Activated naive CD4-positive, alpha-beta T cell treated with anti-CD3 and anti-CD28 coated beads, Interleukin-2, amount 10 ng/mL, durations not matched to agents 7 days and 5 days (primary cell): ENCODE results near the gene GPD1.

ENCODE experiments used
- CTCF ChIA-PET: fragments of 350-600 bp; sonication (Branson Sonifier 250); formaldehyde crosslinking; loops from one replicate; lab custom pipeline; 2021; ENCODE audit warnings: antibody characterized with exemption; lab: Charles Lee
- DNase-seq: peaks from one replicate; pipeline ENCODE4 v3.0.0-alpha.2; 2020
- H3K27ac Mint-ChIP-seq: one replicate; pipeline ENCODE4 v1.8.0; 2021; ENCODE audit warnings: mild to moderate bottlenecking, moderate library complexity, mixed read lengths
- H3K27me3 Mint-ChIP-seq: one replicate; pipeline ENCODE4 v1.8.0; 2021; ENCODE audit warnings: mild to moderate bottlenecking, mixed read lengths
- H3K36me3 Mint-ChIP-seq: one replicate; pipeline ENCODE4 v1.8.0; 2021; ENCODE audit warnings: mixed read lengths
- H3K4me1 Mint-ChIP-seq: one replicate; pipeline ENCODE4 v1.8.0; 2021; ENCODE audit warnings: mixed read lengths
- H3K4me3 Mint-ChIP-seq: one replicate; pipeline ENCODE4 v1.8.0; 2021; ENCODE audit warnings: mild to moderate bottlenecking, moderate library complexity, mixed read lengths
- H3K9me3 Mint-ChIP-seq: one replicate; pipeline ENCODE4 v1.8.0; 2021; ENCODE audit warnings: mixed read lengths

The GPD1 gene

DNA sequence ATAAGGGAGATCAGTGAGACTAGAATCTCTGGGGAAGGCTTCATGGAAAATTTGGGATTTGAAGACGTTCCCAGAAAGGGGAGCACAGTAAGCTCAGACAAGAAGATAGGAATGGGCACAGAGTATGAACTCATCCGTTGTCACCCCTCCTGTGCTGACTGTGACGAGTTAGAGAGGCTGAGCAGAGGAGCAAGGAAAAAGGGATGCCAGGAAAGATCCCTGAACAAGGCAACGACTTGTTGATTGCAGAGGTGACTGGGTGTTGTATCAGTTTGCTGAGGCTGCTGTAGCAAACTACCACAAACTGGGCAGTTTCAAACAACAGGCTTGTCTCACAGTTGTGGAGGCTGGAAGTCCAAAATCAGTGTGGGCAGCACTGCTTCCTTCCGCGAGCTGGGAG is 5.9 kb upstream of the GPD1 start:
- DNase-seq: no peak
- Mint-ChIP-seq H3K36me3 (peaks cover 60% of the 10 kb centered on the region), H3K4me3 (no peak overlapping the region), H3K4me1 (no peaks in the 10 kb centered on the region), H3K27ac (no peak overlapping the region), H3K27me3 (no peaks in the 10 kb centered on the region), H3K9me3 (no peaks in the 10 kb centered on the region)
- CTCF ChIA-PET: interaction anchor here (1.2 kb wide), 1 partner anchor 78 kb away, joined by 3 read pairs; no protein-coding TSS in a partner anchor

DNA sequence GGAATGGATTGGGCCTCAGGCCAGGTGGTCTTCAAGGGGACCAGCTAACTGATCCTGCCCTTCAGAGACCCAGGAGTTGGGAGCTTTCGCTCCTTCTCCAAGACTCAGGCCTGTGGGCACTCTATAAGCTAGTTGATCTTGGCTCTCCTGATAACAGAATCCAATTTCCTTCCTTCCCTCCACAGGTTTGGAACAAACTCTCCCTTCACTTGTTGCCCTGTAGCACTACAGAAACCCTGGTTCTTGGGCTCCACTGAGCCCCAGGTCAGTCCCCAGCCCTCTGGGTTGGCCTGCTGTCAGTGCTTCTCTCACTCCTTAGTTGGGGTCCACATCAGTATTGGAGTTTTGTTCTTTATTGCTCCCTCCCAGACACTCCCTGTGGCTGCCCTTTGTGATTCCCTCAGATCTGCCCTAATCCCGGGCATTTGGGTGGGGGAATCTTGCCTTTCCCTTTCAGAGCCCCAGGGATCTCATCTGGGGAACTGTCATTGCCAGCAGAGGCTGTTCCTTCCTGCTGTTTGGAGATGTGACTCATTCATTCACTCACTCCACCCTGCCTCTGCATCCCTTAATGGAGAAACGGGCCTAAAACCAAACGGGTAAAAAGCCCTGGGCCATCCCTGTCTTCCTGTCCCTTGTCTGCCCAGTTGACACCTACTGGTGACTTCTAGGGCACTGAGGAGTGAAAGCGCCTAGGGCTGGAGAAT is 4.4 kb upstream of the GPD1 start:
- H3K27me3 Mint-ChIP-seq: peaks cover 6% of the 10 kb centered on the region
- H3K27ac Mint-ChIP-seq: no peak overlapping the region

DNA sequence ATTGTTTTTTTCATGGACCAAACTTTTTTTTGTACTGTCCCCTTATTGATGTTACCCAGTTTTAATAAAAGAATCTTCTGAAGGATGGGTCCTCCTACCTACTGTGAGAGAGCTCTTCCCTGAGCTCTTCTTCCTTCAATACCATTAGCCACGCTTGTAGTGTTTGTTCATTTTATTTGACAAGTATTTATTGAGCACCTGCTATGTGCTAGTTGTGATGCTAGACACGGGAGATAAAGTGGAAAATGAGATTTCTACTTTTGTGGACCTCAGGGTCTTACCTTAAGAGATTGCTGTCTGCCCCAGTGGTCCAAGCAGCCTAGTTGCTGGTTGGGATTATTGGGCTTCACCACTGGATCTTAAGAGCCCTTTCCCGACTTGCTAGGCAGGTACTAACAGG is 3.2 kb upstream of the GPD1 start:
- H3K36me3 Mint-ChIP-seq: peaks cover 45% of the 10 kb centered on the region
- peaks cover 16% of the 10 kb centered on the region for H3K27me3 Mint-ChIP-seq
- H3K4me3 Mint-ChIP-seq: no peak overlapping the region
- H3K4me1 Mint-ChIP-seq: no peaks in the 10 kb centered on the region
- no peak for DNase-seq
- H3K9me3 Mint-ChIP-seq: no peaks in the 10 kb centered on the region
- no peak overlapping the region for H3K27ac Mint-ChIP-seq
- CTCF ChIA-PET: interaction anchor here (0.8 to 4.7 kb wide), 4 partner anchors 11 to 133 kb away, joined by 3 to 27 read pairs (median 6); partner anchors contain the start of genes COX14 and SMARCD1

More for the DNA sequence above, 4.4 kb upstream of the GPD1 start:
- peaks cover 52% of the 10 kb centered on the region for H3K36me3 Mint-ChIP-seq
- CTCF ChIA-PET: interaction anchor here (0.6 to 1.3 kb wide), 2 partner anchors 12 to 28 kb away, joined by 4 to 7 read pairs; partner anchors contain the start of gene COX14
- H3K9me3 Mint-ChIP-seq: no peaks in the 10 kb centered on the region
- no peaks in the 10 kb centered on the region for H3K4me1 Mint-ChIP-seq
- no peak for DNase-seq
- no peak overlapping the region for H3K4me3 Mint-ChIP-seq

DNA sequence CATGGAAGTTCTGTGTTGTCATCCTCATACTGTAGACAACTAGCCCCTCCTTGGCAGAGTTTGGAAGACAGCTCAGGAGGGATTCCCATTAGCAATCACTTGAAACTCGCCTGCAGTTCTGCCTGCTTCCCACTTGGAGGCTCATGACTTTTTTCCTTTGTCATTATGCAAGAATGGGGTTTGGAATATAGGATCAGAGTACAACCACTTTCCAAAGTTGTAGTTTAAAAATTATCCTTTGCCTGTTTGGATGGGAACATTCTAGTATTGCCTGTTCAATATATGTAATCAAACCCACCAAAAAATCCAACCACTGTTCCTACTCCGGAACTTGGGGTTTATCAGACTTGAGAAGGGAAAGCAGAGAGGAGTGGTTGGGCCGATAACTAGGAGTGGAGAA is 2.1 kb upstream of the GPD1 start:
- H3K27me3 Mint-ChIP-seq: peaks cover 21% of the 10 kb centered on the region
- no peaks in the 10 kb centered on the region for H3K4me1 Mint-ChIP-seq
- no peak overlapping the region for H3K27ac Mint-ChIP-seq
- H3K9me3 Mint-ChIP-seq: no peaks in the 10 kb centered on the region
- no peak overlapping the region for H3K4me3 Mint-ChIP-seq
- peaks cover 34% of the 10 kb centered on the region for H3K36me3 Mint-ChIP-seq
- DNase-seq: no peak
- CTCF ChIA-PET: interaction anchor here (2.1 to 4.7 kb wide), 2 partner anchors 10 to 12 kb away, joined by 7 to 27 read pairs; partner anchors contain the start of gene COX14

DNA sequence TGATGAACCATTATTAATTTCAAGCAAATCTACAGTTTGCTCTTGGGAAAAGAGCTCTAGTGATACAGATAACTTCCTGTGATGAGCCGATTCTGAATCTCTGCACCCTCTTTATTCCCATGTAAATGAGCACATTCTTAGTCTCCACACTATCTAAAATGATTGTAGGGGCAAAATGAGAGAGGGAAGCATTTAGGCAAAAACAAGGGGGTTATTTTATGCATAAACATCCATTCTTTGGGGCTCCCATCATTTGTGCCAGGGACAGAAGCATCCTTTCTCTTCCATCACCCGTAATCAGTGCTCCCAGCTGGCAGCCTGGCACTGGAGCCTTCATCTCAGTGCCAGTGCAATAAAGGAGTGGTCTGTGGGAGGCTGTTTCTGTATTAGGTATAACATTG is 1.7 kb upstream of the GPD1 start:
- no peak for DNase-seq
- CTCF ChIA-PET: interaction anchor here (0.5 to 4.7 kb wide), 3 partner anchors 9 to 30 kb away, joined by 3 to 27 read pairs (median 7); partner anchors contain the start of gene COX14
- Mint-ChIP-seq H3K36me3 (peaks cover 30% of the 10 kb centered on the region), H3K4me3 (no peak overlapping the region), H3K4me1 (no peaks in the 10 kb centered on the region), H3K27me3 (peaks cover 21% of the 10 kb centered on the region), H3K27ac (no peak overlapping the region), H3K9me3 (no peaks in the 10 kb centered on the region)

DNA sequence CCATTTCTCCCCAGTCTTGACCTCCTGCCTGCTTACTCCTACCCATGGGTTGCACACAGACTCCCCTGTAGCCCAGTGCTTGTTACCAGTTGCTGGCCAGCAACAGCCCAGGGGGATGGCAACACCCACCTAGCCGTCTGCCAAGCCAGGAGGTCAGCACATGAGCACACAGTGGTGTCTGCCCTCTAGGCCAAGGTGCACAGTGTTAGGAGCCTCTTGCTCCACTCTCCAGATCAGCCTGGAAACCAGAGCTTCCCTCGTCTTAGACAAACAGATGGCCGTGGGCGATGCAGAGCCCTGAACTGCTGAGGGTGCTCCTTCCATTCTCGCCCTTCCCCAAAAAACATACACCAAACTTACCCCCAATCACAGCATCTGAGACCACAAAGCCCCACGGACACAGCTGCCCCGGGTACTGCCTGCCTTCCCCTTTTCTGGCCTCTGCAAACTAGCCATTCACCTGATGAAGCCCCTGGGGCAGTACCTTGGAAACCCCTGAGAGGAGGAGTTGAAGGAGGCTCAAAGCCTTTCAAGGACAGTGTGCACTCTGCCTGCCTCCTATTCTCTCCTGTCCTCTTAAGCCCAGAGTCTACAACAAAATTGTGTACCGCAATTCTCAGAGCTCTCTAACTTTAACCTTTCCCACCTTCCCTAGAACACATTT is 1.0 kb upstream of the GPD1 start:
- H3K27ac Mint-ChIP-seq: no peak overlapping the region
- no peaks in the 10 kb centered on the region for H3K9me3 Mint-ChIP-seq
- peaks cover 29% of the 10 kb centered on the region for H3K36me3 Mint-ChIP-seq
- no peak overlapping the region for H3K4me3 Mint-ChIP-seq
- CTCF ChIA-PET: interaction anchor here (0.5 to 4.7 kb wide), 6 partner anchors 9 to 385 kb away, joined by 3 to 27 read pairs (median 4); partner anchors contain the start of genes COX14 and SMARCD1
- peaks cover 21% of the 10 kb centered on the region for H3K27me3 Mint-ChIP-seq
- no peak for DNase-seq
- no peaks in the 10 kb centered on the region for H3K4me1 Mint-ChIP-seq

DNA sequence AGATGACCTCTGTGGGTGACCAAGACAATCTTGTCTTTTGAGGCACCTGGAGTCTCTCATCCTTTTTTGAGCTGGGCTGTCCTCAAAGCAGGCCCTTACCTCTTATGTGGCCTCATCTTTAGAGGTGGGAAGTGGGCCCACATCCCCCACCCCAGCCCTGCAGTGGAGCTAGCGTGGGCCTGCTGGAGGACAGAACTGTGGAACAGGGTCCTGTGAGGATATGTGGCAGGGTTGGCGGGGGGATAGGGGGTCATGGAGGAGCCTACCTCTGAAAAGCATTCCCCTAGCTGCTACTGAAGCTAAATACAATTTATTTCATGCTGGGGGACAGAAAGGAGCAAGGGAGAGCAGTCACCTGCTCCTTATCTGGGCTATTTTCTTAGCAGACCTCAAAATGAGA is 457 bp upstream of the GPD1 start:
- Mint-ChIP-seq H3K27me3 (peaks cover 21% of the 10 kb centered on the region), H3K27ac (no peak overlapping the region), H3K36me3 (peaks cover 23% of the 10 kb centered on the region), H3K4me3 (no peak overlapping the region), H3K9me3 (no peaks in the 10 kb centered on the region), H3K4me1 (no peaks in the 10 kb centered on the region)
- DNase-seq: no peak
- CTCF ChIA-PET: interaction anchor here (0.6 to 4.7 kb wide), 7 partner anchors 8 to 385 kb away, joined by 3 to 27 read pairs (median 4); partner anchors contain the start of genes COX14 and SMARCD1

DNA sequence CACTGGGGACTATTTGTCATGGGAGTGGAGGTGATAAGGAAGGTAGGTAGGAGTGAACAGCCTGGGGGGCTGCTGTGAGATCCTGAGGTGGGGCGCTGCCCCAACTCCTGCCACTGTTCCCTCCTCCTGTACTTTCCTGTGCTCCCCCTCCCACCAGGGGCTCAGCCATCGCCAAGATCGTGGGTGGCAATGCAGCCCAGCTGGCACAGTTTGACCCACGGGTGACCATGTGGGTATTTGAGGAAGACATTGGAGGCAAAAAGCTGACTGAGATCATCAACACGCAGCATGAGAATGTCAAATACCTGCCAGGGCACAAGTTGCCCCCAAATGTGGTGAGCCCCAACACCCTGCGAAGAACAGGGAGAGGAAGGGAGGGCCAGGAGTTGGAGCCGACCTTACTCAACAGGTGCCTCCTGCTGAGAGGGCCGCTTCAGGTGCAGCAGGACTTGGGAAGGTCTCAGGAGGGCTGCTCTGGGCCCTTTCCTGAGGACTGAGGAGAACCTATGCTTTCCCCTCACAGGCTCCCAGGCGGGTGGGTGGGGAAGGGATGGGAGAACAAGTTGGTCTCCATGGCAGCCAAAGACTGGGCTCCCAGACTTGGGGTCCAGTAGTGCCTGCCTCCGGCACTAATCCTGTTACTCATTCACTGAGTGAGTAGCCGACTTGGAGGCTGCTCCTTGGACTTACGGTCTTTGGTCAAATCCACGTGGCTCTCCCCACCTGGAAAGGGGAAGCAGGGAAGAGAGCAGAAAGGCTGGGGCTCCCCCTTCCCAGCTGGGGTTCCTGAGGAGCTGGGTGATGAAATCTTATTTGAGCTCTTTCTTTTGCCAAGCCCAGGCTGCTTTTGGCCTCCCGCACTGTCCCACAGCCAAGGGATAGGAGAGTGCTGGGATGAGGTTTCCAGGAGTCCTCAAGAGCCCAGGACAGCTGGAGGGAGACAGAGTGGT is 884 bp downstream of the GPD1 start:
- CTCF ChIA-PET: interaction anchor here (0.9 to 4.7 kb wide), 5 partner anchors 7 to 137 kb away, joined by 3 to 27 read pairs (median 5); partner anchors contain the start of gene COX14
- Mint-ChIP-seq H3K4me3 (no peak overlapping the region), H3K9me3 (no peaks in the 10 kb centered on the region), H3K36me3 (peaks cover 12% of the 10 kb centered on the region), H3K4me1 (no peaks in the 10 kb centered on the region), H3K27ac (no peak overlapping the region), H3K27me3 (peaks cover 21% of the 10 kb centered on the region)
- no peak for DNase-seq

DNA sequence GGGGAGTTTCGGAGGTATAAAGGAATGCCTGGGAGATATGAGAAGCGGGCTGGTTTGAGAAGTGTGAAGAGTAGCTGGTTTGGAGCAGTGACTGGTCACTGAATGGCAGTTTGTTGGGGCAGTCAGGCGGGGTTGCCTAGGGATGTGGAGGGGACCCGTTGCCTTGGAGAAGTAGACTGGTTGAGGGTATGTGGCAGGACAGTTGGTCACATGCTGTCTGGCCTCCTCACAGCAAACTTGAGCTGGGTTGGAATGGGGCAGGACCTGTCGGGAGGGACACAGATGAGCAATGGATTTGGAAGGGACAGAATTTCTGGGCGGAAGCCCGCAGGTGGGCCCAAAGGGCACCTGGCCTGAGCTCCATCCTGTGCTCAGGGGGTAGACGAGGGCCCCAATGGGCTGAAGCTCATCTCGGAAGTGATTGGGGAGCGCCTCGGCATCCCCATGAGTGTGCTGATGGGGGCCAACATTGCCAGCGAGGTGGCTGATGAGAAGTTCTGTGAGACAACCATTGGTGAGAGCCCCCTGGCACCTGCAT is 2.2 kb downstream of the GPD1 start:
- H3K27ac Mint-ChIP-seq: no peak overlapping the region
- no peak overlapping the region for H3K4me3 Mint-ChIP-seq
- H3K4me1 Mint-ChIP-seq: peaks cover 9% of the 10 kb centered on the region
- no peak for DNase-seq
- peaks cover 4% of the 10 kb centered on the region for H3K36me3 Mint-ChIP-seq
- H3K27me3 Mint-ChIP-seq: peaks cover 21% of the 10 kb centered on the region
- H3K9me3 Mint-ChIP-seq: no peaks in the 10 kb centered on the region
- CTCF ChIA-PET: interaction anchor here (0.9 kb wide), 1 partner anchor 16 kb away, joined by 3 read pairs; no protein-coding TSS in a partner anchor

DNA sequence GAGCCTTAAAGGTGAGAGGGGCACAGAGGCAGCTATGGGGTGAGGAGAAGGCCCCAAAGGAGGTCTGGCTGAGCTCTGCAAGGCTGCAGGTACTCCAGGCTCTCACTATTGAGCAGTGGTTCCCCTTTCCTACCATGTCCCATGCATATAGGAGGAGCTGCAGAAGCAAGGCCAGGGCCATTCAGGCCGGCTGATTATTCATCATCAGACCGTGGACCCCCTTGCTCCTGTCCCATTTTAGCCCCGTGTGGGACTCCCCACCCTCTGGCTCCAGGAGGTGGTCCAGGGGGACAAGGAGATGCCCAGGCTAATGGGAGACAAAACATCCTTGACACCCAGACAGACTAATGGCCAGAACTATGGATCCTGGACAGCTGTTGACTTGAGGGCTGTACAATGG is 3.1 kb downstream of the GPD1 start:
- Mint-ChIP-seq H3K27me3 (peaks cover 26% of the 10 kb centered on the region), H3K4me3 (no peak overlapping the region), H3K4me1 (peaks cover 15% of the 10 kb centered on the region), H3K36me3 (no peaks in the 10 kb centered on the region), H3K9me3 (no peaks in the 10 kb centered on the region), H3K27ac (no peak overlapping the region)
- CTCF ChIA-PET: no interaction called here
- DNase-seq: no peak

DNA sequence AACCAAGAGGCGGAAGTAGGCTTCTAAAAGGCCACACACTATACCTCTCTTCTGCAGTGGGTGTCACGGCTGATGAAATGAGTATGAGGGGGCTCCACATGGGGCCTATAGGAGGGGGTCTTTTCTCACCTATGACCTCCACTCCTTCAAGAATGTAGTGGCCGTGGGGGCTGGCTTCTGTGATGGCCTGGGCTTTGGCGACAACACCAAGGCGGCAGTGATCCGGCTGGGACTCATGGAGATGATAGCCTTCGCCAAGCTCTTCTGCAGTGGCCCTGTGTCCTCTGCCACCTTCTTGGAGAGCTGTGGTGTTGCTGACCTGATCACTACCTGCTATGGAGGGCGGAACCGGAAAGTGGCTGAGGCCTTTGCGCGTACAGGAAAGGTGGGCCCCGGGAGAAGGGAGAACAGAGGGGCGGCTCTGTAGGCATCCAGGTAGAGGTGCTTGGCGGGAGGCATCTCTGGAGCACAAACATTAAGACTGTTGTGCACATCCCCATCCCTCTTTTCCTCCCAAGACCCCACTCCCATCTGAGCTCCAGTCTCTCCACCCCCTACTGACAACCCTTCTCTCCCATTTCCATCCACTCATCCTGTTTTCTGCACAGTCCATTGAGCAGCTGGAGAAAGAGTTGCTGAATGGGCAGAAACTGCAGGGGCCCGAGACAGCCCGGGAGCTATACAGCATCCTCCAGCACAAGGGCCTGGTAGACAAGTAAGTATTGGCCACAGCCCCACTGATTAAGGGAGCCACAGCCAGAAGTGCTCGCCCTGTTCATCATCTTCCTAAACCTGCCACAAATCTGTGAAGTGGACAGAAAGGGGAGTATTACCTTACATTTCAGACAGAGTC is 3.8 kb downstream of the GPD1 start:
- CTCF ChIA-PET: interaction anchor here (0.9 to 1.4 kb wide), 3 partner anchors 20 to 140 kb away, joined by 3 to 4 read pairs (median 4); no protein-coding TSS in a partner anchor
- Mint-ChIP-seq H3K27ac (no peak overlapping the region), H3K4me3 (no peak overlapping the region), H3K27me3 (peaks cover 26% of the 10 kb centered on the region), H3K36me3 (peaks cover 4% of the 10 kb centered on the region), H3K9me3 (no peaks in the 10 kb centered on the region), H3K4me1 (peaks cover 15% of the 10 kb centered on the region)
- no peak for DNase-seq

DNA sequence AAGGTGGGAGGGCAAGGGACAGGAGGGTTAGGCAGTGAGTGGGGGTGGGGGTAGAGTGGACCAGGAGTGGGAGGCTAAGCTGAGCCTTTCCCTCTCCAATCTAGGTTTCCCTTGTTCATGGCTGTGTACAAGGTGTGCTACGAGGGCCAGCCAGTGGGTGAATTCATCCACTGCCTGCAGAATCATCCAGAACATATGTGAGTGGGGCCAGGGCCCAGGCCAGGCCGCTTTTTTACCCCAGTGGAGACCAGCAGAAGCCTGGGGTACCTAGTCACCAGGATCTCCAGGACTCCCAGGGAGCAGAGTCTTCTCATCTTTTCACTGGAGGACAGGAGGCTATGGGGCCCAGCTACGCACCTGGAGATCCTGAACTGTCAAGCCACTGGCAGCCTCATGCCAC is 5.5 kb downstream of the GPD1 start:
- no peaks in the 10 kb centered on the region for H3K9me3 Mint-ChIP-seq
- no peak overlapping the region for H3K27ac Mint-ChIP-seq
- H3K4me1 Mint-ChIP-seq: peaks cover 28% of the 10 kb centered on the region
- H3K27me3 Mint-ChIP-seq: peaks cover 21% of the 10 kb centered on the region
- CTCF ChIA-PET: interaction anchor here (0.9 to 4.8 kb wide), 9 partner anchors 15 to 141 kb away, joined by 3 to 40 read pairs (median 19); partner anchors contain the start of genes CERS5 and SMARCD1
- peaks cover 5% of the 10 kb centered on the region for H3K36me3 Mint-ChIP-seq
- no peak for DNase-seq
- no peak overlapping the region for H3K4me3 Mint-ChIP-seq
